ENCODE measurements around the gene FZD2. TPM values are rescaled to one million over a fixed set of nuclear protein-coding genes. Genes with fewer than 3 reads are reported as not detected.

Gene FZD2
- total and polyA plus RNA-seq, 2 of the 8 experiments (the other 6 are each of a cell fraction or from before 2014, with no cell fraction given), result 17.6 to 86.7 TPM

DNA sequence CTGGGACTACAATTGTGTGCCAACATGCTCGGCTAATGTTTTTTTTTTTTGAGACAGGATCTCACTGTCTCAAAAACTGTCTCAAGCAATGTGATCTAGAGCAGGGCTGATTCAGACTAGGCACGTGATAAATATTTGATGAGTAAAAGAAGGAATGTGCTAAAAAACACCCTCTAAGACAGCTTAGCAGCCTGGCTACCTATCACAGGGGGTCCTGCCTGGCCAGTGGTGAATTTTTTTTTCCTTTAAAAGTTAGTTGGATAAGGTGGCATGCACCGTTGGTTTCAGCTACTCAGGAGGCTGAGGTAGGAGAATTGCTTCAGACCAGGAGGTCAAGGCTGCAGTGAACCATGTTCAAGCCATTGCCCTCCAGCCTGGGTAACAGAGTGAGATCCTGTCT is 39.3 kb upstream of the FZD2 start:
- 88% methylated on average over 3 of the region's 3 CpGs; no CpG with 5 or more reads in 1 of the 2 experiments for WGBS, 2 experiments (ENCODE audit: extremely low coverage in 1 of 2, insufficient coverage in 1 of 2, insufficient read length in 1 of 2, insufficient replicate concordance in 2 of 2, low coverage in 1 of 2, low lambda C conversion rate in 2 of 2, missing lambda C conversion rate in 1 of 2)
- H2AK5ac ChIP-seq (ENCODE audit: low read depth, low read length), result no peak overlapping the region

More for the DNA sequence above, 39.3 kb upstream of the FZD2 start:
- Histone ChIP-seq H3K27ac (ENCODE audit: low read depth, low read length) (no peak overlapping the region), H4K5ac (ENCODE audit: insufficient read length, low read depth, low read length) (no peak overlapping the region), H2AFZ (ENCODE audit: low read length) (no peak overlapping the region), H3K4me1 (replicated peaks in 1 of 4; ENCODE audit: control insufficient read depth in 3 of 4, insufficient read depth in 4 of 4, low read length in 3 of 4) (no peaks in the 10 kb centered on the region), H3K4ac (replicated peaks; ENCODE audit: insufficient read length, low read depth, low read length) (no peak overlapping the region), H2BK20ac (ENCODE audit: low read length) (no peak overlapping the region), H3K23me2 (ENCODE audit: low read depth, low read length) (no peaks in the 10 kb centered on the region), H4K20me1 (replicated peaks in 1 of 2; ENCODE audit: control insufficient read depth in 1 of 2, insufficient read depth in 2 of 2, low read length in 2 of 2) (no peaks in the 10 kb centered on the region), H4K91ac (replicated peaks; ENCODE audit: insufficient read length, low read length) (no peak overlapping the region), H3K36me3 (ENCODE audit: control insufficient read depth in 2 of 4, insufficient read depth in 4 of 4, low read length in 3 of 4) (no peaks in the 10 kb centered on the region), H3K18ac (ENCODE audit: extremely low read depth, low read length) (no peak overlapping the region), H3K9me3 (ENCODE audit: insufficient read depth in 2 of 2, low read depth in 1 of 2, low read length in 1 of 2) (no peaks in the 10 kb centered on the region), H2BK5ac (ENCODE audit: low read depth, low read length) (no peak overlapping the region), H3K14ac (ENCODE audit: insufficient read length) (no peak overlapping the region), H2BK120ac (replicated peaks; ENCODE audit: low read depth, low read length) (no peak overlapping the region), H3K79me2 (ENCODE audit: control insufficient read depth in 1 of 2, insufficient read depth in 2 of 2, low read length in 2 of 2) (no peaks in the 10 kb centered on the region), H2BK15ac (ENCODE audit: low read length) (no peak overlapping the region), H3K56ac (replicated peaks; ENCODE audit: insufficient read length, low read depth, low read length) (no peak overlapping the region), H3K9ac (replicated peaks in 1 of 4; ENCODE audit: extremely low read depth in 1 of 4, low read depth in 3 of 4, low read length in 3 of 4) (no peak overlapping the region), H3K4me3 (ENCODE audit: extremely low read depth in 1 of 4, insufficient read depth in 2 of 4, low read depth in 3 of 4, low read length in 4 of 4) (no peak overlapping the region), H3K4me2 (ENCODE audit: insufficient read depth in 1 of 2, low read depth in 2 of 2, low read length in 2 of 2) (no peak overlapping the region), H2BK12ac (ENCODE audit: low read depth, low read length) (no peak overlapping the region), H4K8ac (ENCODE audit: extremely low read depth, insufficient read depth, low read length) (no peak overlapping the region), H3K79me1 (ENCODE audit: low read depth, low read length) (no peaks in the 10 kb centered on the region), H3K27me3 (replicated peaks in 1 of 4; ENCODE audit: control insufficient read depth in 3 of 4, extremely low read depth in 1 of 4, insufficient read depth in 3 of 4, low read length in 3 of 4) (no peaks in the 10 kb centered on the region), H3K23ac (ENCODE audit: insufficient read length) (no peak overlapping the region)
- CTCF ChIA-PET (ENCODE audit: partially characterized antibody), result interaction anchor here (0.7 to 1.2 kb wide), 4 partner anchors 87 to 125 kb away, joined by 3 read pairs; no protein-coding TSS in a partner anchor
- no peak for TF ChIP-seq NANOG (IDR thresholded peaks at IDR 0.05; ENCODE audit: insufficient read depth, low read depth, low read length, poor library complexity, severe bottlenecking)
- TF ChIP-seq, protein P1, sequence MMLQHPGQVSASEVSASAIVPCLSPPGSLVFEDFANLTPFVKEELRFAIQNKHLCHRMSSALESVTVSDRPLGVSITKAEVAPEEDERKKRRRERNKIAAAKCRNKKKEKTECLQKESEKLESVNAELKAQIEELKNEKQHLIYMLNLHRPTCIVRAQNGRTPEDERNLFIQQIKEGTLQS (IDR thresholded peaks at IDR 0.05; ENCODE audit: insufficient read depth, low read depth, low read length), result no peak
- TF ChIP-seq SRF (IDR thresholded peaks at IDR 0.05; ENCODE audit: low read depth, low read length), result no peak
- no peak for TF ChIP-seq KDM1A (IDR thresholded peaks at IDR 0.05; ENCODE audit: borderline replicate concordance, low read length)
- no peak for TF ChIP-seq TAF1 (IDR thresholded peaks at IDR 0.05; ENCODE audit: low read depth, low read length)
- no peak for TF ChIP-seq KDM4A (IDR thresholded peaks at IDR 0.05; ENCODE audit: low read depth, low read length, severe bottlenecking)
- no peak for TF ChIP-seq POLR2AphosphoS5 (IDR thresholded peaks at IDR 0.05; ENCODE audit: low read depth, low read length)
- no peak for TF ChIP-seq KDM5A (IDR thresholded peaks at IDR 0.05; ENCODE audit: low read length)
- TF ChIP-seq RAD21 (IDR thresholded peaks at IDR 0.05 in 1 of 2, conservative IDR thresholded peaks at IDR 0.05 in 1 of 2; ENCODE audit: low read depth in 2 of 2, low read length in 2 of 2), result no peak
- no peak for TF ChIP-seq CBX5 (IDR thresholded peaks at IDR 0.05; ENCODE audit: low read depth, low read length)
- no peak for TF ChIP-seq GABPA (IDR thresholded peaks at IDR 0.05; ENCODE audit: borderline replicate concordance, insufficient read depth, low read length)
- POLR2A ChIA-PET (ENCODE audit: partially characterized antibody), result no interaction called here
- FAIRE-seq, result no peak
- DNase-seq (ENCODE audit: low read depth in 1 of 2, low spot score in 2 of 2), result no peak

Data from H1 (cell line).